Peyer's patch (tissue), 4 donors: ENCODE data around the gene ADAM12. TPM values are rescaled to one million over a fixed set of nuclear protein-coding genes. Genes with fewer than 3 reads are reported as not detected.
"Not testable (repeated sequence)": the region's sequence is repeated elsewhere in the genome, so short reads cannot be mapped to it uniquely, and the experiment has no call there.

Experiments
- DNase-seq, 3 donors: peaks; one replicate each; pipeline ENCODE4 v3.0.0-alpha.2; 2017 to 2019
- H3K27ac ChIP-seq, 4 donors: fragments of 200-600 bp; sonication (generic); one replicate each; pipeline ENCODE4 v1.5.1; 2016 to 2019
- H3K27me3 ChIP-seq, 2 donors: fragments of 200-600 bp; sonication (generic); one replicate each; pipeline ENCODE4 v1.5.1; 2019
- H3K36me3 ChIP-seq, 3 donors: fragments of 200-600 bp; sonication (generic); one replicate each; pipeline ENCODE4 v1.5.1; 2016 to 2019
- H3K4me1 ChIP-seq, 4 donors: fragments of 200-600 bp; sonication (generic); one replicate each; pipeline ENCODE4 v1.5.1; 2016 to 2019
- H3K4me3 ChIP-seq, 4 donors: fragments of 200-600 bp; sonication (generic); 1 replicate in 3 of 4; 2 replicates in 1 of 4; pipeline ENCODE4 v1.5.1; 2016 to 2019; ENCODE audit warnings: mild to moderate bottlenecking in 1 of 4
- H3K9me3 ChIP-seq, 4 donors: fragments of 200-600 bp; sonication (generic); one replicate each; pipeline ENCODE4 v1.5.1; 2016 to 2019; ENCODE audit warnings: mild to moderate bottlenecking in 1 of 4
- POLR2A ChIP-seq, 2 donors: fragments of 450-650 bp; IDR thresholded peaks; one replicate each; pipeline ENCODE4 v1.5.1; 2017; ENCODE audit warnings: antibody characterized with exemption in 2 of 2, mild to moderate bottlenecking in 2 of 2, moderate library complexity in 2 of 2
- total RNA-seq, 4 donors: library from RNA; depleted of rRNA; stranded (reverse); fragments of >200 nt; gene quantifications; one replicate each; pipeline ENCODE4 v1.1.0, GENCODE V29; 2016
- TF ChIP-seq, protein P1 (sequence below), 6 experiments: fragments of 450-650 bp in 4 of 6; fragments of 200-600 bp in 2 of 6; sonication (generic) in 1 of 6; IDR thresholded peaks; one replicate each; pipeline ENCODE4 v1.5.1; 2017 to 2019; ENCODE audit warnings: antibody characterized with exemption in 6 of 6, mild to moderate bottlenecking in 3 of 6, moderate library complexity in 1 of 6

The ADAM12 gene
- total RNA-seq, 4 donors from 2014 or later: 0.13 to 2.5 (median 0.66) TPM

GRCh38 chr10:126247446-126247975 lies 140.8 kb downstream of the ADAM12 start:
- H3K4me1 ChIP-seq: no peaks in the 10 kb centered on the region
- peak overlapping the region in 1 of 4 donors; percentile 13 for H3K27ac ChIP-seq
- no peaks in the 10 kb centered on the region for H3K36me3 ChIP-seq
- TF ChIP-seq POLR2A (IDR thresholded peaks at IDR 0.05): no peak
- TF ChIP-seq, protein P1, sequence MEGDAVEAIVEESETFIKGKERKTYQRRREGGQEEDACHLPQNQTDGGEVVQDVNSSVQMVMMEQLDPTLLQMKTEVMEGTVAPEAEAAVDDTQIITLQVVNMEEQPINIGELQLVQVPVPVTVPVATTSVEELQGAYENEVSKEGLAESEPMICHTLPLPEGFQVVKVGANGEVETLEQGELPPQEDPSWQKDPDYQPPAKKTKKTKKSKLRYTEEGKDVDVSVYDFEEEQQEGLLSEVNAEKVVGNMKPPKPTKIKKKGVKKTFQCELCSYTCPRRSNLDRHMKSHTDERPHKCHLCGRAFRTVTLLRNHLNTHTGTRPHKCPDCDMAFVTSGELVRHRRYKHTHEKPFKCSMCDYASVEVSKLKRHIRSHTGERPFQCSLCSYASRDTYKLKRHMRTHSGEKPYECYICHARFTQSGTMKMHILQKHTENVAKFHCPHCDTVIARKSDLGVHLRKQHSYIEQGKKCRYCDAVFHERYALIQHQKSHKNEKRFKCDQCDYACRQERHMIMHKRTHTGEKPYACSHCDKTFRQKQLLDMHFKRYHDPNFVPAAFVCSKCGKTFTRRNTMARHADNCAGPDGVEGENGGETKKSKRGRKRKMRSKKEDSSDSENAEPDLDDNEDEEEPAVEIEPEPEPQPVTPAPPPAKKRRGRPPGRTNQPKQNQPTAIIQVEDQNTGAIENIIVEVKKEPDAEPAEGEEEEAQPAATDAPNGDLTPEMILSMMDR (IDR thresholded peaks at IDR 0.05): no peak
- DNase-seq: peak in 1 of 3 donors; percentile 65
- H3K27me3 ChIP-seq: no peaks in the 10 kb centered on the region
- no peaks in the 10 kb centered on the region for H3K9me3 ChIP-seq
- no peak overlapping the region for H3K4me3 ChIP-seq

DNA sequence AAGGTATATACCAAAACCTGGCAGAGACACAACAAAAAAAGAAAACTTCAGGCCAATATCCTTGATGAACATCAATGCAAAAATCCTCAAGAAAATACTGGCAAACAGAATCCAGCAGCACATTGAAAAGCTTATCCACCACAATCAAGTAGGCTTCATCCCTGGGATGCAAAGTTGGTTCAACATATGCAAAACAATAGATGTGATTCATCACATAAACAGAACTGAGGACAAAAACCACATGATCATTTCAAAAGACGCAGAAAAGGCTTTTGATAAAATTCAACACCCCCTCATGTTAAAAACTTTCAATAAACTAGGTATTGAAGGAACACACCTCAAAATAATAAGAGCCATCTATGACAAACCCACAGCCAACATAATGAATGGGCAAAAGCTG lies 141.9 kb downstream of the ADAM12 start:
- H3K4me1 ChIP-seq, H3K36me3 ChIP-seq, H3K27me3 ChIP-seq, DNase-seq, H3K4me3 ChIP-seq, H3K9me3 ChIP-seq, H3K27ac ChIP-seq: not testable (repeated sequence)

DNA sequence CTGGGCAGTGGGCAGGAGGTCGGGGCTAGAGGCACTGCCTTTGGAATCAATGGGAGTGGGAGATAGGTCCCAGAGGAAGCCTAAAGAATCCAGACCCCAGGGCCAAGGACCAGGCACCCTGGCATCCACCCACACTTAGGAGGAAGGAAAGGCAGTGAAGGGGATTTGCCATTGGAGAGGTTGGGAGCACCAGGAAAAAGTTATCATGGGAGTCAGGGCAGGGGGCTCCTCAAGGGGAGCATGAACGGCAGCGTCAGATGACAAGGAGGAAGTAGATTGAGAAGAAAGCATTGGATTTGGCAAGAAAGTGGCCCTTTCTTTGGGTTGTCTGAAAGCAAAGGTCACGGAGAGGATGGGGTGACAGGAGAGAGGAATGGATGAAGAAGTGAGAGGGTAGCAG lies 142.8 kb downstream of the ADAM12 start:
- no peaks in the 10 kb centered on the region for H3K4me1 ChIP-seq
- no peaks in the 10 kb centered on the region for H3K9me3 ChIP-seq
- H3K36me3 ChIP-seq: no peaks in the 10 kb centered on the region
- H3K4me3 ChIP-seq: no peak overlapping the region
- no peaks in the 10 kb centered on the region for H3K27me3 ChIP-seq
- H3K27ac ChIP-seq: no peak overlapping the region
- TF ChIP-seq, protein P1 (IDR thresholded peaks at IDR 0.05): no peak
- no peak for TF ChIP-seq POLR2A (IDR thresholded peaks at IDR 0.05)
- DNase-seq: no peak

DNA sequence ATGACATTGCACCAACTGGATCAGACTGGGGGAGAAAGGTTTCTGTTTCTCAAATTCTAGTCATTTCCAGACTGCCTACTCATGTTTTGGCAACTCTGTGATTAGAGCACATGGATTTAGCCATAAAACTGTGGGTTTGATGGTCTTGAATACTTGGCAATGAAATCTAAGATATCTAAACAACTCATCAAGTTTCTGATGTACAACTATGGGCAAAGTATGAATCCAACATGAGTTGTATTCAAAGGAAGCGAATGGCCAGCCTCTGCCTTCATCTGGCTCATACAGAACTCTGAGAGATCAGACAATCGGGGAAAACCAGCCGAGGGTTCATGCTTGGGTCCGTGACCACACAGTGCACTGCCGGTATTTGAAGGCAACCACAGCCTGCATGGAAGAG lies 144.3 kb downstream of the ADAM12 start:
- no peak for DNase-seq
- Histone ChIP-seq H3K9me3 (no peaks in the 10 kb centered on the region), H3K36me3 (no peaks in the 10 kb centered on the region), H3K4me1 (no peaks in the 10 kb centered on the region), H3K27ac (no peak overlapping the region), H3K4me3 (no peak overlapping the region), H3K27me3 (no peaks in the 10 kb centered on the region)
- no peak for TF ChIP-seq POLR2A (IDR thresholded peaks at IDR 0.05)
- TF ChIP-seq, protein P1 (IDR thresholded peaks at IDR 0.05): no peak

GRCh38 chr10:126243306-126243705 lies 145.0 kb downstream of the ADAM12 start:
- Histone ChIP-seq H3K4me3 (no peak overlapping the region), H3K27ac (no peak overlapping the region), H3K36me3 (no peaks in the 10 kb centered on the region), H3K9me3 (no peaks in the 10 kb centered on the region), H3K4me1 (no peaks in the 10 kb centered on the region), H3K27me3 (no peaks in the 10 kb centered on the region)
- TF ChIP-seq POLR2A (IDR thresholded peaks at IDR 0.05): no peak
- TF ChIP-seq, protein P1 (IDR thresholded peaks at IDR 0.05): no peak
- no peak for DNase-seq

DNA sequence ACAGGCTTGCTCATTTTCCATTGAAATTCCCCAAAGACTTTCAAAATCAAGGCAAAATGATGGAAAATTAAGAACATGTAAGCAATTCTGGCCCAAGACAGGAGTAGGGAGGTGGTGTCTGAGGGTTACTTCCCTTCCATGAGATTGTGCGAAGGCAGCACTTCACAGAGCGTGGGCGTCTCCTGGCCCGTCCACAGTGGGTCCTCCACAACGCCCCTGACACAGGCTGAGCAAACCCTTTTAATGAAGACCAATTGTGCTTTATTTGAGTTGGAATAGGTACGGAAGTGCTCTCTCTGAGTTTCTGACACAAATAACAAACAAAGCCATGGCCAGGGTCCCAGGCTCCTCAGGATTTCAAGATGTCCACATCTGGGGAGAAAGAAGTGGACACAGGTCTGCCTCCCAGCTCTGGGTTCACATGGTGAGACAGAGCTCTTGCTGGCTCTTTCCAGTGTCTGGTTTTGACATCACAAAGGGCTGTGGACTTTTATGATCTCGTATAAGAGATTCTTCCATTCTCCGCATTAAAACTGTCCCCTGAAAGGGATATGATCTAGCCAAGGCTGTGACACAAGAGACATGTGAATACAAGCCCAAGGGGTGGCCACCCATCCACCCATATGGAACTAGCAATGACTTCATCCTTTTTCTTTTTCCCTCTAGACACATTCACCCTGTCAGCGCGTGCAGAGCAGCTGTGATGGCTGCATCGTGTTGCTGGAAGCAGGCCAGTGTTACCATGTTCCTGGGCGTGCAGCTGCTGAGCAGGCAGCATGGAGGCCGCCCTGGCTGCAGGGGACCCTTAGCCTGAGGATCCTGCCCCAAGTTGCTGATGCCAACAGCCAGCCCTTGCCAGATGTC lies 145.6 kb downstream of the ADAM12 start:
- Histone ChIP-seq H3K36me3 (no peaks in the 10 kb centered on the region), H3K27me3 (no peaks in the 10 kb centered on the region), H3K4me1 (no peaks in the 10 kb centered on the region), H3K27ac (no peak overlapping the region), H3K9me3 (no peaks in the 10 kb centered on the region), H3K4me3 (no peak overlapping the region)
- no peak for DNase-seq
- TF ChIP-seq, protein P1 (IDR thresholded peaks at IDR 0.05): no peak
- no peak for TF ChIP-seq POLR2A (IDR thresholded peaks at IDR 0.05)
